Measurements from ENCODE around the gene UNKL.

DNA sequence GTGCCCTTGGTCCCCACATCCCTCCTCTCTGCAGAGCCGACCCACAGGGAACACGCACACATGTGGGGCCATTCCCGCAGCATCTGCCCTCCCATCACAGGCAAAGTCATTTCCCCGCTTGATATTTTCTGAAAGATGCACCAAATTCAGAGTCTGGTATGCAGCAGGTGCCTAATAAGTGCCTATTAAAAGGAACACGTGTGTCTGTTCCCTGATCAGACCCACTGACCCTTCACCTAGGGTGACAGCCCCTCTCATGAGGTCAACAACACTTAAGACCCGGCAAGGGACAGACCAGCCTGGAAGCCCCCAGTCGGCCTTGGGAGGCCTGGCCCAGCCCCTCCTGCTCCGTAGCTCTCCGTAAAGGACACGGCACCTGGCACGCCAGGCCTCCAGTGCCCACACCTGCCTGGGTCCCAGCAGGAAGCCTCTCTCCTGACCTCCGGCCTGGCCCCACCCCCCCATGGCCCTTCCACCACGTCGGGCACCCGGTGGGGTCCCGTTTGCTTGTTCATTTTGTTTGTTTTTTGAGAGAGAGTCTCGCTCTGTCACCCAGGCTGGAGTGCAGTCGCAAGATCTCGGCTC lies 20.0 kb downstream of the UNKL start:
- no peak for TF ChIP-seq ZNF274 (IDR thresholded peaks at IDR 0.05; ENCODE audit: borderline replicate concordance, extremely low read depth, low read length)
- TF ChIP-seq, protein P1, sequence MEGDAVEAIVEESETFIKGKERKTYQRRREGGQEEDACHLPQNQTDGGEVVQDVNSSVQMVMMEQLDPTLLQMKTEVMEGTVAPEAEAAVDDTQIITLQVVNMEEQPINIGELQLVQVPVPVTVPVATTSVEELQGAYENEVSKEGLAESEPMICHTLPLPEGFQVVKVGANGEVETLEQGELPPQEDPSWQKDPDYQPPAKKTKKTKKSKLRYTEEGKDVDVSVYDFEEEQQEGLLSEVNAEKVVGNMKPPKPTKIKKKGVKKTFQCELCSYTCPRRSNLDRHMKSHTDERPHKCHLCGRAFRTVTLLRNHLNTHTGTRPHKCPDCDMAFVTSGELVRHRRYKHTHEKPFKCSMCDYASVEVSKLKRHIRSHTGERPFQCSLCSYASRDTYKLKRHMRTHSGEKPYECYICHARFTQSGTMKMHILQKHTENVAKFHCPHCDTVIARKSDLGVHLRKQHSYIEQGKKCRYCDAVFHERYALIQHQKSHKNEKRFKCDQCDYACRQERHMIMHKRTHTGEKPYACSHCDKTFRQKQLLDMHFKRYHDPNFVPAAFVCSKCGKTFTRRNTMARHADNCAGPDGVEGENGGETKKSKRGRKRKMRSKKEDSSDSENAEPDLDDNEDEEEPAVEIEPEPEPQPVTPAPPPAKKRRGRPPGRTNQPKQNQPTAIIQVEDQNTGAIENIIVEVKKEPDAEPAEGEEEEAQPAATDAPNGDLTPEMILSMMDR (IDR thresholded peaks at IDR 0.05; ENCODE audit: control extremely low read depth in 1 of 3, insufficient read depth in 1 of 3, low read depth in 1 of 3, low read length in 3 of 3), result no peak
- no peak for TF ChIP-seq EZH2 (IDR thresholded peaks at IDR 0.05; ENCODE audit: low read depth, low read length, severe bottlenecking)
- TF ChIP-seq FOSL1 (IDR thresholded peaks at IDR 0.05; ENCODE audit: insufficient read depth, low read depth, low read length), result no peak
- TF ChIP-seq GTF2F1 (IDR thresholded peaks at IDR 0.05; ENCODE audit: borderline replicate concordance, low read depth, low read length), result no peak
- TF ChIP-seq RAD21 (IDR thresholded peaks at IDR 0.05 in 1 of 2, conservative IDR thresholded peaks at IDR 0.05 in 1 of 2; ENCODE audit: low read depth in 2 of 2, low read length in 2 of 2), result no peak
- TF ChIP-seq, protein P2, sequence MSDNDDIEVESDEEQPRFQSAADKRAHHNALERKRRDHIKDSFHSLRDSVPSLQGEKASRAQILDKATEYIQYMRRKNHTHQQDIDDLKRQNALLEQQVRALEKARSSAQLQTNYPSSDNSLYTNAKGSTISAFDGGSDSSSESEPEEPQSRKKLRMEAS (IDR thresholded peaks at IDR 0.05), result no peak
- TF ChIP-seq POLR2AphosphoS5 (IDR thresholded peaks at IDR 0.05; ENCODE audit: low read depth, low read length), result no peak
- no peak for TF ChIP-seq EP300 (IDR thresholded peaks at IDR 0.05; ENCODE audit: borderline replicate concordance in 1 of 2, low read depth in 2 of 2, low read length in 2 of 2)
- TF ChIP-seq POLR2A (IDR thresholded peaks at IDR 0.05; ENCODE audit: control extremely low read depth in 1 of 2, low read depth in 2 of 2, low read length in 2 of 2), result no peak
